Fibroblast of lung (primary cell): ENCODE results near the gene STAP2.

Experiments used
- EZH2 ChIP-seq: IDR thresholded peaks from 2 replicates; pipeline ENCODE4 v1.5.1; 2012; ENCODE audit warnings: low read length, control low read depth, mild to moderate bottlenecking; ENCODE audit errors: missing control alignments
- TF ChIP-seq, protein P1 (sequence below), 2 donors: IDR thresholded peaks in 1 of 2; conservative IDR thresholded peaks in 1 of 2; 1 replicate in 1 of 2; 2 replicates in 1 of 2; pipeline ENCODE4 v1.5.1; 2011 to 2012; ENCODE audit warnings: low read length in 2 of 2, control low read depth in 1 of 2, inconsistent platforms in 1 of 2, low read depth in 1 of 2, mild to moderate bottlenecking in 1 of 2

DNA sequence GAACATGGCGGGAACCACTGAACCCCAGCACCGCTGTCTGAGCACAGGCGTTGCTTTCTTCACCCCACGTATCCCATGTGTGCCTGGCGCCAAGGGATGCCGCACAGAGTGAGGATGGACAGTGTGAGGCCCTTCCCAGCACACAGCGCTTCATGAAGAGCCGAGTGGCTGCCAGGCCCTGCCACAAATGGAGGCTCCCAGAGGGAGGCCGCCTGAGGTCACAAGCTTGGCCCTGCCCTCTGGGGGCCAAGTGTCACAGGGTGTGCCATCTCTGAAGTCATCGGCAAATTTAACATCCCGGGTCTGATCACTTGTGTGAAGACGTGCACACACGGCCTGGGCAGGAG lies 29.1 kb upstream of the STAP2 start:
- TF ChIP-seq, protein P1, sequence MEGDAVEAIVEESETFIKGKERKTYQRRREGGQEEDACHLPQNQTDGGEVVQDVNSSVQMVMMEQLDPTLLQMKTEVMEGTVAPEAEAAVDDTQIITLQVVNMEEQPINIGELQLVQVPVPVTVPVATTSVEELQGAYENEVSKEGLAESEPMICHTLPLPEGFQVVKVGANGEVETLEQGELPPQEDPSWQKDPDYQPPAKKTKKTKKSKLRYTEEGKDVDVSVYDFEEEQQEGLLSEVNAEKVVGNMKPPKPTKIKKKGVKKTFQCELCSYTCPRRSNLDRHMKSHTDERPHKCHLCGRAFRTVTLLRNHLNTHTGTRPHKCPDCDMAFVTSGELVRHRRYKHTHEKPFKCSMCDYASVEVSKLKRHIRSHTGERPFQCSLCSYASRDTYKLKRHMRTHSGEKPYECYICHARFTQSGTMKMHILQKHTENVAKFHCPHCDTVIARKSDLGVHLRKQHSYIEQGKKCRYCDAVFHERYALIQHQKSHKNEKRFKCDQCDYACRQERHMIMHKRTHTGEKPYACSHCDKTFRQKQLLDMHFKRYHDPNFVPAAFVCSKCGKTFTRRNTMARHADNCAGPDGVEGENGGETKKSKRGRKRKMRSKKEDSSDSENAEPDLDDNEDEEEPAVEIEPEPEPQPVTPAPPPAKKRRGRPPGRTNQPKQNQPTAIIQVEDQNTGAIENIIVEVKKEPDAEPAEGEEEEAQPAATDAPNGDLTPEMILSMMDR (conservative IDR thresholded peaks at IDR 0.05 in 1 of 2, IDR thresholded peaks at IDR 0.05 in 1 of 2; ENCODE audit: low read depth in 1 of 2, low read length in 2 of 2): no peak
- TF ChIP-seq EZH2: no peak
